HepG2 (cell line): ENCODE results near the gene RPL23. TPM values are rescaled to one million over a fixed set of nuclear protein-coding genes. Genes with fewer than 3 reads are reported as not detected.

Experiments used
- BRCA1 ChIP-seq: sonication (generic); formaldehyde crosslinking; IDR thresholded peaks from 2 replicates; pipeline ENCODE4 v1.4.0; 2020; ENCODE audit warnings: missing genetic modification reagents
- HNRNPL ChIP-seq: fragments of 200-400 bp; formaldehyde crosslinking; IDR thresholded peaks from 2 replicates; pipeline ENCODE4 v1.6.1; 2017; ENCODE audit warnings: mild to moderate bottlenecking, low read depth, low read length
- HOXA9 ChIP-seq: sonication (generic); formaldehyde crosslinking; IDR thresholded peaks from 2 replicates; pipeline ENCODE4 v1.8.1; 2022; ENCODE audit warnings: missing genetic modification reagents, mild to moderate bottlenecking, moderate library complexity, borderline replicate concordance
- KDM4B ChIP-seq: sonication (generic); formaldehyde crosslinking; IDR thresholded peaks from 2 replicates; pipeline ENCODE4 v1.4.0; 2020; ENCODE audit warnings: missing genetic modification reagents
- MED13 ChIP-seq: sonication (generic); formaldehyde crosslinking; IDR thresholded peaks from 2 replicates; pipeline ENCODE4 v1.5.0; 2020; ENCODE audit warnings: missing genetic modification reagents
- MTF1 ChIP-seq: sonication (generic); formaldehyde crosslinking; IDR thresholded peaks from 2 replicates; pipeline ENCODE4 v1.5.0; 2020; ENCODE audit warnings: missing genetic modification reagents
- PITX1 ChIP-seq: sonication (generic); formaldehyde crosslinking; IDR thresholded peaks from 2 replicates; pipeline ENCODE4 v1.5.1; 2020; ENCODE audit warnings: mild to moderate bottlenecking, missing genetic modification reagents
- RARA ChIP-seq: IDR thresholded peaks from 2 replicates; pipeline ENCODE4 v1.6.1; 2016; ENCODE audit warnings: missing genetic modification reagents, missing compliant biosample characterization
- SKI ChIP-seq: fragments of 450-650 bp; IDR thresholded peaks from one replicate; pipeline ENCODE4 v1.6.1; 2018; ENCODE audit warnings: mild to moderate bottlenecking; ENCODE audit not compliant: partially characterized antibody
- SMAD3 ChIP-seq: sonication (generic); formaldehyde crosslinking; IDR thresholded peaks from 2 replicates; pipeline ENCODE4 v1.4.0; 2020; ENCODE audit warnings: missing genetic modification reagents
- ZBTB42 ChIP-seq: sonication (generic); formaldehyde crosslinking; IDR thresholded peaks from 2 replicates; pipeline ENCODE4 v1.5.0; 2020; ENCODE audit warnings: mild to moderate bottlenecking, missing genetic modification reagents
- ZFAT ChIP-seq: sonication (generic); formaldehyde crosslinking; conservative IDR thresholded peaks from 2 replicates; pipeline ENCODE4 v1.8.1; 2023; ENCODE audit warnings: missing genetic modification reagents, inconsistent platforms
- ZMAT3 ChIP-seq: sonication (generic); formaldehyde crosslinking; conservative IDR thresholded peaks from 2 replicates; pipeline ENCODE4 v1.7.0; 2021; ENCODE audit warnings: missing genetic modification reagents
- ZNF12 ChIP-seq: sonication (generic); formaldehyde crosslinking; IDR thresholded peaks from 2 replicates; pipeline ENCODE4 v1.5.0; 2020; ENCODE audit warnings: missing genetic modification reagents
- ZNF383 ChIP-seq: sonication (generic); formaldehyde crosslinking; IDR thresholded peaks from 2 replicates; pipeline ENCODE4 v1.4.0; 2020; ENCODE audit warnings: missing genetic modification reagents, mild to moderate bottlenecking, borderline replicate concordance
- ZNF572 ChIP-seq: sonication (generic); formaldehyde crosslinking; IDR thresholded peaks from 2 replicates; pipeline ENCODE4 v1.5.1; 2020; ENCODE audit warnings: mild to moderate bottlenecking, missing genetic modification reagents
- ZNF616 ChIP-seq: sonication (generic); formaldehyde crosslinking; IDR thresholded peaks from 2 replicates; pipeline ENCODE4 v1.5.0; 2020; ENCODE audit warnings: low read depth, mild to moderate bottlenecking, missing genetic modification reagents
- ZSCAN31 ChIP-seq: sonication (generic); formaldehyde crosslinking; IDR thresholded peaks from 2 replicates; pipeline ENCODE4 v1.5.0; 2020; ENCODE audit warnings: low read depth, mild to moderate bottlenecking, missing genetic modification reagents
- polyA plus RNA-seq, 8 experiments: library from polyadenylated mRNA; depleted of rRNA in 3 of 8; stranded (reverse) in 7 of 8; unstranded in 1 of 8; fragments of >200 nt; fragmentation: Illumina TruSeq in 4 of 8; extraction: Trizol in 4 of 8; gene quantifications; 2 replicates each; pipeline versions ENCODE4 v1.2.1 to v1.2.3, GENCODE V29; 2011 to 2016; ENCODE audit warnings: low read depth in 4 of 8, missing spikeins in 1 of 8, mixed read lengths in 1 of 8; ENCODE audit not compliant: insufficient read depth in 1 of 8
- total RNA-seq, 5 experiments: library from RNA; depleted of rRNA; stranded (reverse); fragments of >200 nt; fragmentation: Illumina TruSeq; extraction: Trizol; gene quantifications; 2 replicates each; pipeline ENCODE4 v1.2.3, GENCODE V29; 2016; ENCODE audit warnings: low read depth in 1 of 5
- TF ChIP-seq, protein P1 (sequence below): sonication (generic); formaldehyde crosslinking; IDR thresholded peaks from 2 replicates; pipeline ENCODE4 v1.9.0; 2022; ENCODE audit warnings: missing genetic modification reagents, mild to moderate bottlenecking, borderline replicate concordance
- TF ChIP-seq, protein P2 (sequence below): sonication (generic); formaldehyde crosslinking; IDR thresholded peaks from 2 replicates; pipeline ENCODE4 v1.5.1; 2020; ENCODE audit warnings: missing genetic modification reagents, mild to moderate bottlenecking, borderline replicate concordance
- TF ChIP-seq, protein P3 (sequence below): sonication (generic); formaldehyde crosslinking; IDR thresholded peaks from 2 replicates; pipeline ENCODE4 v1.9.0; 2021; ENCODE audit warnings: missing genetic modification reagents, mild to moderate bottlenecking, borderline replicate concordance

The RPL23 gene
- total and polyA plus RNA-seq, 2 of the 13 experiments (the other 11 are each of a cell fraction or from before 2014, with no cell fraction given): 2,790 to 4,860 TPM

DNA sequence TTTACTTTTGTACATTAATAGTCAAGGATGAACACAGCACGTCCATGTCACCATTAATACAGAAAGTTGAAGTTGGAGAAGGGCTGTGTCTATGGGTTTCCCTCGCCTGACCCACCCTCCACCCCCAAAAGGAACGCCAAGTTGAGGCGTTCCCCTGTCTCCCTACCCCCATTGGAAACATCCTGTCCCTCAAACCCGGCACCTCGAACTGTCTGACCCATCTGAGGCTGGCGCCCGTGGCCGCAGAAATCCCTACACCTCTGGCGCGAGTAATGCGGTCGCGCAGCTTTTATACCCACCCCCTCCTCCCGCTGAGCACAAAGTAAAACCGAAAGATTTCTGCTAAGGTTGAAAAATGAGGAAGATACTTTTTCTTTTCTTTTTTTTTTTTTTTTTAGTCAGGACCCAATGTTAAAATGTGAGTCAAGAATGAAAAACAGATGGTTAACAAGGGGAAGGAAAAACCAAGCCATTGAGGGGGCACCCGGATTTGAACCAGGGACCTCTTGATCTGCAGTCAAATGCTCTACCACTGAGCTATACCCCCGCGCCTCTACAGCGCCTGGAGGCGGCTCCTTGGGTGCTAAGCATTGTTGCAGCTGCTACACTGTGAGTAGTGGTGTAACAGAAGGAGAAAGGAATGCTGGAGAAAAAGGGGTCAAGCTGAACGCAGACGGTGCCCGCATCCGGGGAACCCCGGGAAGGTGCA, 15.4 kb upstream of the RPL23 start (continued):
- TF ChIP-seq, protein P1, sequence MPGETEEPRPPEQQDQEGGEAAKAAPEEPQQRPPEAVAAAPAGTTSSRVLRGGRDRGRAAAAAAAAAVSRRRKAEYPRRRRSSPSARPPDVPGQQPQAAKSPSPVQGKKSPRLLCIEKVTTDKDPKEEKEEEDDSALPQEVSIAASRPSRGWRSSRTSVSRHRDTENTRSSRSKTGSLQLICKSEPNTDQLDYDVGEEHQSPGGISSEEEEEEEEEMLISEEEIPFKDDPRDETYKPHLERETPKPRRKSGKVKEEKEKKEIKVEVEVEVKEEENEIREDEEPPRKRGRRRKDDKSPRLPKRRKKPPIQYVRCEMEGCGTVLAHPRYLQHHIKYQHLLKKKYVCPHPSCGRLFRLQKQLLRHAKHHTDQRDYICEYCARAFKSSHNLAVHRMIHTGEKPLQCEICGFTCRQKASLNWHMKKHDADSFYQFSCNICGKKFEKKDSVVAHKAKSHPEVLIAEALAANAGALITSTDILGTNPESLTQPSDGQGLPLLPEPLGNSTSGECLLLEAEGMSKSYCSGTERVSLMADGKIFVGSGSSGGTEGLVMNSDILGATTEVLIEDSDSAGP (CRISPR knock-in tag): 0 out of 2 replicates have a peak, but pooled peaks have one; percentile 2
- no peak for TF ChIP-seq HNRNPL
- 0 out of 2 replicates have a peak, but pooled peaks have one; percentile 51 for TF ChIP-seq KDM4B (CRISPR knock-in tag)
- TF ChIP-seq ZMAT3 (CRISPR knock-in tag): peak; percentile 85
- TF ChIP-seq SKI: peak; percentile 15
- TF ChIP-seq PITX1 (CRISPR knock-in tag): peak; percentile 73; the same call in 1 of the 2 replicates
- TF ChIP-seq ZNF616 (CRISPR knock-in tag): no peak
- TF ChIP-seq, protein P2, sequence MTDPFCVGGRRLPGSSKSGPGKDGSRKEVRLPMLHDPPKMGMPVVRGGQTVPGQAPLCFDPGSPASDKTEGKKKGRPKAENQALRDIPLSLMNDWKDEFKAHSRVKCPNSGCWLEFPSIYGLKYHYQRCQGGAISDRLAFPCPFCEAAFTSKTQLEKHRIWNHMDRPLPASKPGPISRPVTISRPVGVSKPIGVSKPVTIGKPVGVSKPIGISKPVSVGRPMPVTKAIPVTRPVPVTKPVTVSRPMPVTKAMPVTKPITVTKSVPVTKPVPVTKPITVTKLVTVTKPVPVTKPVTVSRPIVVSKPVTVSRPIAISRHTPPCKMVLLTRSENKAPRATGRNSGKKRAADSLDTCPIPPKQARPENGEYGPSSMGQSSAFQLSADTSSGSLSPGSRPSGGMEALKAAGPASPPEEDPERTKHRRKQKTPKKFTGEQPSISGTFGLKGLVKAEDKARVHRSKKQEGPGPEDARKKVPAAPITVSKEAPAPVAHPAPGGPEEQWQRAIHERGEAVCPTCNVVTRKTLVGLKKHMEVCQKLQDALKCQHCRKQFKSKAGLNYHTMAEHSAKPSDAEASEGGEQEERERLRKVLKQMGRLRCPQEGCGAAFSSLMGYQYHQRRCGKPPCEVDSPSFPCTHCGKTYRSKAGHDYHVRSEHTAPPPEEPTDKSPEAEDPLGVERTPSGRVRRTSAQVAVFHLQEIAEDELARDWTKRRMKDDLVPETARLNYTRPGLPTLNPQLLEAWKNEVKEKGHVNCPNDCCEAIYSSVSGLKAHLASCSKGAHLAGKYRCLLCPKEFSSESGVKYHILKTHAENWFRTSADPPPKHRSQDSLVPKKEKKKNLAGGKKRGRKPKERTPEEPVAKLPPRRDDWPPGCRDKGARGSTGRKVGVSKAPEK (CRISPR knock-in tag): peak; percentile 91; the same call in 1 of the 2 replicates
- TF ChIP-seq ZNF572 (CRISPR knock-in tag): peak; percentile 81; the same call in 1 of the 2 replicates
- TF ChIP-seq ZNF12 (CRISPR knock-in tag): peak; percentile 89
- 0 out of 2 replicates have a peak, but pooled peaks have one; percentile 46 for TF ChIP-seq MTF1
- TF ChIP-seq ZNF383: peak; percentile 90; the same call in 1 of the 2 replicates
- 0 out of 2 replicates have a peak, but pooled peaks have one; percentile 57 for TF ChIP-seq BRCA1 (CRISPR knock-in tag)
- TF ChIP-seq, protein P3, sequence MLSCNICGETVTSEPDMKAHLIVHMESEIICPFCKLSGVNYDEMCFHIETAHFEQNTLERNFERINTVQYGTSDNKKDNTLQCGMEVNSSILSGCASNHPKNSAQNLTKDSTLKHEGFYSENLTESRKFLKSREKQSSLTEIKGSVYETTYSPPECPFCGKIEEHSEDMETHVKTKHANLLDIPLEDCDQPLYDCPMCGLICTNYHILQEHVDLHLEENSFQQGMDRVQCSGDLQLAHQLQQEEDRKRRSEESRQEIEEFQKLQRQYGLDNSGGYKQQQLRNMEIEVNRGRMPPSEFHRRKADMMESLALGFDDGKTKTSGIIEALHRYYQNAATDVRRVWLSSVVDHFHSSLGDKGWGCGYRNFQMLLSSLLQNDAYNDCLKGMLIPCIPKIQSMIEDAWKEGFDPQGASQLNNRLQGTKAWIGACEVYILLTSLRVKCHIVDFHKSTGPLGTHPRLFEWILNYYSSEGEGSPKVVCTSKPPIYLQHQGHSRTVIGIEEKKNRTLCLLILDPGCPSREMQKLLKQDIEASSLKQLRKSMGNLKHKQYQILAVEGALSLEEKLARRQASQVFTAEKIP (CRISPR knock-in tag): no peak
- peak; percentile 72; the same call in 1 of the 2 replicates for TF ChIP-seq SMAD3
- TF ChIP-seq RARA (CRISPR knock-in tag): peak; percentile 29; the same call in 1 of the 2 replicates
- TF ChIP-seq ZBTB42 (CRISPR knock-in tag): peak; percentile 71; the same call in 1 of the 2 replicates
- TF ChIP-seq ZSCAN31: no peak; the same call in 1 of the 2 replicates
- peak; percentile 81; the same call in 1 of the 2 replicates for TF ChIP-seq HOXA9 (CRISPR knock-in tag)
- 0 out of 2 replicates have a peak, but pooled peaks have one; percentile 55 for TF ChIP-seq ZFAT (CRISPR knock-in tag)
- peak; percentile 35; the same call in 1 of the 2 replicates for TF ChIP-seq MED13 (CRISPR knock-in tag)
